B cell (primary cell): ENCODE results near the gene MYH7.

Experiments
- CTCF ChIP-seq: fragments of 200-600 bp; IDR thresholded peaks from one replicate; pipeline ENCODE4 v1.8.0; 2022; ENCODE audit warnings: antibody characterized with exemption, mild to moderate bottlenecking
- EZH2 ChIP-seq: IDR thresholded peaks from 2 replicates; pipeline ENCODE4 v1.6.1; 2012; ENCODE audit warnings: borderline replicate concordance, low read depth, mild to moderate bottlenecking, moderate library complexity, low read length; ENCODE audit not compliant: insufficient read depth, poor library complexity, severe bottlenecking

GRCh38 chr14:23439107-23439835 is 3.8 kb upstream of the MYH7 start:
- TF ChIP-seq CTCF (no peak), EZH2 (no peak)
